Right ventricle myocardium superior (tissue), 1 donor: ENCODE data around the gene CYLD. TPM values are rescaled to one million over a fixed set of nuclear protein-coding genes. Genes with fewer than 3 reads are reported as not detected.

Source experiments
- ATAC-seq: fragments of 200-7000 bp; cut with Tn5 transposase; one replicate; pipeline ENCODE4 v1.9.1; 2020; ENCODE audit warnings: mild to moderate bottlenecking; ENCODE audit not compliant: poor library complexity
- DNase-seq: peaks from one replicate; pipeline ENCODE4 v3.0.0-alpha.2; 2020
- intact Hi-C: fragments of 100-400 bp; cut with DNase I; formaldehyde crosslinking; loops from one replicate; pipeline ENCODE4 v1.11.2; 2022
- microRNA-seq: library from miRNA; unstranded; fragments of <30 nt; microRNA quantifications from one replicate; pipeline ENCODE4 v1.2.0, GENCODE V29; 2020
- total RNA-seq: library from RNA; stranded (reverse); fragmentation: NEBNext Ultra II Directional; extraction: Animal tissue kit (Norgen Biotek cat#: 25700); gene quantifications from one replicate; pipeline ENCODE4 v1.2.1, GENCODE V29; 2021
- donor health status: DM: no; HTN: yes; CAD: no; lungs with severe emphysema.

CYLD gene
- total RNA-seq, 1 donor from 2014 or later, result 29.4 TPM

DNA sequence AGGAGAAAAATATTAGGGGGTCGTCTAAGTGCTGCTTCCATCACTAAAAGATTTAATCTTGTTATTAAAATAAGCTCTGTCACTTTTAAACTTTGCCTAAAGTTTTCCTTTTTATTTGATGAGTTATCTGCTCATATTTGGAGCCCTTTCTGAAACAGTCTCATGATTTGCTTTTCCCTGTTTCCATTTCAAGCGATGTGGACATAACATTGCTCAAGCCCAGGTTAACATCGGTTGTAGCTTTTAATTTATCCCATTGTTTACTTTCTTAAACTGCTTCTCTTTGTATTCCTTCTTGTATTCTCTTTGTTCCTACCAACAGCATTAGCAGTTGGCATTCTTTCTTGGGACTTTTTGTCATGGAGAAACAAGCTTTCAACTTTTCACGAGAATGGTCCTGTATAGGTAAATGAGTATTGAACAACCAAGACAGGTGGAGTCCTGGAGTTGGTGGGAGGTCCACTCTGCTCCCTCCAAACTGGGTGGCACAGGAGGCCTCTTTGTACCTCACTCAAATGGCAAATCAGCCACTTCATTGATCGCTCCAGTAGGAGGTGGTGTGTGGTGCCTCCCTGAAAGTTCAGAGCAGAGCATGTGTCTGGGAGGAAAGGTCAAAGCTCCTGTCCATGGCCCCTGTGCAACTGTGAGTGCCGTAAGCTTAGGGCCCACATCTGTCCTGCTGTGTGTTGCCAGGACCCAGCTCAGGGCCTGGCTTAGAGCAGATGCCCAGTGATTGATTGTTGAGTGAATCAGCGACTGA is 107.0 kb downstream of the CYLD start:
- no peak for DNase-seq
- no peak for ATAC-seq
- intact Hi-C loops, result no loop called here

Small RNA genes within 50 kb of the gene (microRNA-seq; reads per million reads assigned to microRNA genes)
- not detected for gene MIR3181

Other genes with a start within 250 kb of the CYLD start
- 0.16 TPM for gene NKD1, start 193.7 kb upstream of the CYLD start, total RNA-seq
- gene SNX20, start 60.8 kb upstream of the CYLD start, total RNA-seq, result 0.62 TPM
- gene NOD2, start 48.5 kb upstream of the CYLD start, total RNA-seq, result 0.48 TPM